GM19455 (cell line): ENCODE measurements around the gene DHRS13.
A peak's percentile ranks its signal among the peaks of the same experiment; 100 is the strongest.
"Not testable (repeated sequence)": the region's sequence is repeated elsewhere in the genome, so short reads cannot be mapped to it uniquely, and the experiment has no call there.

Source experiments
- ATAC-seq: cut with Tn5 transposase; IDR thresholded peaks from one replicate; pipeline ENCODE4 v1.9.1; 2021; ENCODE audit not compliant: unreplicated experiment

DHRS13 gene

DNA sequence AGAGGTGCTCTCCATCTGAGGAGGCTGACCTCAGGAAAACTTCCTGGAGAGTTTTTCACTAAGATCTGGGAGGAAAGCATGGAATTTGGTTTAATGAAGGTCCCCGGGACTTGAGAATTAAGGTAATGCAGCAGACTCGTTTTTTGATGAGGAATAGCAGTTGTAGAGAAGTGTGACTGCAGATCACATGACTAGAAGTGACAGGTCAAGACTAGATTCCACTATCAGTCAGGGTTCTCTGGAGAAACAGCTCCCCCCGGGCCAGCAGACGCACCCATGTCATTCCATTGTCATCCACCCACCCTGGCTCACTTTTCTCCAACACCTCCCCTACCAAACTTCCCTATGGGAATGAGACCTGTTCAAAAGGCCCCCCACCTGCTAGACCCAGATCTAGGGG lies 1.9 kb upstream of the DHRS13 start:
- ATAC-seq = no peak

DNA sequence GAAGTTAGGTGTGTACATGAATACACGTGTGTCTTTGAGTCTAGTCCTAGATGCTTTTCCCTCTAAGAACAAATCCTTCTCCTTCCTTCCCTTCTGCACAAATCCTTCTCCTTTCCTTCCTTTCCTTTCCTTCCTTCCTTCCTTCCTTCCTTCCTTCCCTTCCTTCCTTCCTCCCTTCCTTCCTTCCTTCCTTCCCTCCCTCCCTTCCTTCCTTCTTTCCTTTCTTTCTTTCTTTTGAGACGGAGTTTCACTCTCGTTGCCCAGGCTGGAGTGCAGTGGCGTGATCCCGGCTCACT lies 615 bp upstream of the DHRS13 start:
- not testable (repeated sequence) for ATAC-seq

DNA sequence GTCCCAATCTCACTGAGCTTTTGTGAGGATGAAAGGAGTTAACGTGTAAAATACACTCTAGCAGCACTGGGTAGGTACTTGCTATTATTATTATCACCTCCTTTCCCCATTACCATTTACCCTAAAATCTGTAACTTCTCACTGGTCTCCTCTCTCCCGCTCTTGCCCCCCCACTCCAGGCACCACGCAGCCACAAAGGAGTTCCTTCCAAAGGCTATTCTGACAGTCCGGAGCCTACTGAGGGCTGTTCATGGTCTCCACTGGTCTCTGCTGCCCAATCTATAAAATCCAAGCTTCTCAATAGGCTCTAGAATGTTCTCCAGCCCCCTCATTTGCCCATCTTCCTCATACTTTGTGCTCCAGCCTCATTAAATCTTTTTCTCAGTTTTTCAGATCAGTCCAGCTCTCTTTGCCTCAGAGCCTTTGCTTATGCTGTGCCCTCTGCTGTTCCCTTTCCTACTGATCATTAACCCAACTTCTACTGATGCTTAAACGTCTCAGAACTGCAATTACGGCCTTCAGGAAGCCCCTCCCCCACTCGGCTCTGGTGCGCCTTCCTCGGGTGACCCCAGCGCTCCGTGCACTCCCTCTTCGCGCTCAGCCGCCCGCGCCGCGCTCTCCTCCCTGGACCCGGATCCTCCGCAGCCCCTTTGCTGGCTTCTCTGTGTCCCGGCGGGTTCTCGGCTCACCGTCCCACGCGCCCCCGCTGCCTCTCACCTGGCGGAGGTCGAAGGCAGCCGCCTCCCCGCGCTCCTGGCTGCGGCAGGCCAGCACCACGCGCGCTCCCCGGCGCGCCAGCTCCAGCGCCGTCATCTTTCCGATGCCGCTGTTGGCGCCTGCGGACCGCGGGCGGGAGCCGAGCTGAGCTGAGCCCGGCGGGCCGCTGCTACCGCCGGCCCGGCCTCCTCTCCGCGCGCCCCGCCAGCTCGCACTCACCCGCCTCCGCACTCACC lies 737 bp downstream of the DHRS13 start:
- ATAC-seq = peak; percentile 29

DNA sequence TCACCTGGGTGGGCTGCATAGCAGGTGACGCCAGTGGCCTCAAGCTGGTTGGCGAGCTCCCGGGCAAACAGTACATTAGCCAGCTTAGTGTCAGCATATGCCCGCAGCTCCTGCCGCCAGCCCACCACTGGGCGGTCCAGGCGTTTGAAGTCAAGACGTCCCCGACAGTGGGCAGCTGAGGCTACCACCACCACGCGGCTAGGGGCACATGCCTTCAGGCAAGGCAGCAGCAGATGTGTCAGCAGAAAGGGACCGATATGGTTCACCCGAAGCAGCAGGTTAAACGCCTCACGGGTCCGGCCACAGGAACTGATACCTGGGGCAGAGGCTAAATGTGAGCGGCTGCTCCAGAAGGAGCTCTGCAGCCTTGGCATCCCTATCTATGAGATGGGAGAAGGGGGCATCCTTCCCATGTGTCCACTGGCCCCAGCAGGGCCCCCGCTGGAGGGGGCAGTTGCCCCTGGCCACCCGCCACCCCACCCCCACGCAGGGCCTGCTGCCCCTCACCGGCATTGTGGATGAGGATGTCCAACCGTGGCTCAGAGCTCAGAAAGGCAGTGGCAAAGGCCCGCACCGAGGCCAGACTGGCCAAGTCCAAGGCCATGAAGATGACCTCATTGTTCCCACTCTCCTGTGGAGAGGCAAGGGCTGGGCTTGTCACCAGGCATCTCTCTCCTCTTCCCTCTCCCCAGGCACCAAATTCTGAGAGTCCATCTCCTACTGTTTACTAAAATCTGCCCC lies 1.7 kb downstream of the DHRS13 start:
- no peak for ATAC-seq

DNA sequence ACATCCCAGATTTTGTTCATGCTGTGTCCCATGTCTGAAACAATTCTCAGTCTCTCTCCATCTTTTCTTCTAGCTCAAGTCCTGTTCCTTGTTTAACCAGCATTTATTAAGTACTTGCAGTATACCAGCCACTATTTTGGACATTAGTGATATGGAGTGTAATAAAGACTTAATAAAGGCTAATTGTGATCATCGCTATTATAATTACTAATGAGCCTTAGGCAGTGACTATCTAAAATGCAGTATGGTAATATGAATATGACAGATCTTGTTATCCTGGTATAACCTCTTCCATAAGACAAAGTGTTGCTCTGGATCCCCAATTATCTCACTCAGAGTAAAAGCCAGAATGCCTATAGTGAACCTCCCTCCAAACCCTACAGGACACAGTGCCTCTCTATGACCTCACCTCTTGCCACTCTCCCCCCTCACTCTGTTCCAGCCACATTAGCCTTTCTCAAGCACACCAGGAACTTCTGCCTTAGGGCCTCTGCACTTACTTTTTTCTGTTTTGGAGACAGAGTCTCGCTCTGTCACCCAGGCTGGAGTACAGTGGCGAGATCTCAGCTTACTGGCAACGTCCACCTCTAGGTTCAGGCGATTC lies 3.6 kb downstream of the DHRS13 start:
- no peak for ATAC-seq

DNA sequence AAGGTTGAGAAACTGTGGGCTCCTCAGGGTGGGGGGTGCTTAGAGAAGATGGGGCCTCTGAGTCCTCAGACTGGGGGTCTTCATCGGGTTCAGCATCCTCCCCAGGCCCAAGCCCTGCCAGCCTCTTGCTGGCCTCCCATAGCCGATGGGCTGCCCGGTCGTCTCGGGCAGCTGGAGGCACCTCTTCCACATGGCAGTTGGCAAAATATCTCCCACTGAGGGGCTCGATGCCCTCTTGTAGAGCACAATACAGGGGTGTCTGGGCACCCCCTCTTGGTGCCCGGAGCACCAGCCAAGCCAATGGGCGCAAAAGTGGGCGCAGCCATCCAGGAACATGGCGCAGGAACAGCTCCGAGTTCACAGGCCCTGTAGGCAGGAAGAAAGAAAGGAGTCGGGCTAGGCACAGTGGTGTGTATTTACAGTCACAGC lies 4.3 kb downstream of the DHRS13 start:
- ATAC-seq = no peak

DNA sequence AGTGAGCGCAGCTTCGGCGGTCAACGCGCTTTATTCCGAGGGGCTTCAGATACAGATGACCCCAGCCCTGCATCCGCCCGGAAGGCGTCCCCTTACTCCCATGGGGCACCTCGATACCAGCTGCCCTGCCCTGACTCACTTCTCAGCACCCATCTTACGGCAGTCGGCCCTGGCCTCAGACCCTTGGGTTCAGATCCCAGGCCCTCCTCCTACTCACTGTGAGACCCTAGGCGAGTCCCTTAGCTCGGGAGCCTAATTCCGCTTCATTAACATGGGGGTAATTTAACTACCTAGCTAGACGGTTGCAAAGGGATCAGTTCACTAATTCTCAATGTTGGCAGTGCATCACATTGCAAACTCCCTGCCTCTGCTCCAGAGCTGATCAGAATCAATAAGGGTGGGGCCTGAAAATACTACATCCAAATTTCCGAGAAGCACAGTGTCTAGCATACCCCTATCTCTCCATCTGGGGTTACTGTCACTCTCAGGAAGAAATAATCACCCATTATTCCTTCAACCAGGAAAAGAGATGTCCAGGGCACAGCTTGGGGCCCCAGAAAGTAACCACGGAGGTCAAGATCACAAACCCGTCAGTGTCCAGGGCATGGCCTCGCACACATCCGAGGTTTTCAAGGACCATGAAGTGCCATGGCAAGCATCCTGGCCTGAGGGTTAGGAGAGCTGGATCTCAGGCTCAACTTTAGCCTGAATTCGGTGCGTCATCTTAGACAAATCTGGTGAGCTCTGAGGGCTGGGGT lies 4.9 kb downstream of the DHRS13 start:
- no peak for ATAC-seq

DNA sequence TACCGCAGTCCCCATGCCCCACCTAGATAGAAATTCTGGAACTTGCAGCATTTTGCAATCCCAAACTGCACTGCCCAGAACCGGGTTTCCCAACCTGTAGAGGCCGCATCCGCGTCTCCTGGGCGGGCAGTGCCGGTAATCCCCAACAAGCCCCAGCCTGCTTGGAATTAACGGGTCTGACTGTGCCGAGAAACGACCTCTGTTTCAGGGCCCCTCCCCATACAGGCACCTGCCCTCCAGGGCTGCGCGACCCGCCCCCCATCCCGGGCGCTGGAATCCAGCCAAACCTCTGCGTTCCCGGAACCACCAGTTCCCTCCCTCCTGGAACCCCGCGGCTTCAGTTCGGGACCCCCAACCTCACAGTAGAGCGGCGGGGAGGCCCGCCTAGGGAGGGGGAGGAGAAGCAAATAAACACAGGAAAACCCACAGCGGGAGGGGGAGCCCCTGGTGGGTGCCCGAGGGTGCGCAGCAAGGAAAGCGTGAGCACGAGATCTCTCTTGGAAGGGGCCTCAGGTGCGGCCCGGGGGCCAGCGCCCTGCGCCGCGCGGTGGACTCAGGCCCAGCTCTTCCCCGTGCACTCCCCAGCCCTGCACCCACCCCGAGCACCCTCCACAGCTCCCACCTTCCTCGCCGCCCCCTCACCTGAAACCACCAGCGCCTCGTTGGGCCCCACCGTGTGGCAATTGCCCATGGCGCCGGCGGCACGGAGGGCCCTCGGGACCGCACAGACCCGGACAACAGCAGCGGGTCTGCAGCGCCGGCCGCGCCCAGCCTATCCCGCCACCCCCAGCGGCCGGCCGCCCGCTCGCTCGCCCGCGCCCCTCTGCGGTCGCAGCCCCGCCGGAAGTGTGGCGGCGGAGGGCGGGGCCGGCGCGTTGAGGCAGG lies 5.8 kb downstream of the DHRS13 start, which contains the start of gene FLOT2:
Gene FLOT2 (minus strand): TSS at position 850 of the 885 bp plus-strand sequence. CDS start 159 bp downstream, at position 691.
- no peak for ATAC-seq

DNA sequence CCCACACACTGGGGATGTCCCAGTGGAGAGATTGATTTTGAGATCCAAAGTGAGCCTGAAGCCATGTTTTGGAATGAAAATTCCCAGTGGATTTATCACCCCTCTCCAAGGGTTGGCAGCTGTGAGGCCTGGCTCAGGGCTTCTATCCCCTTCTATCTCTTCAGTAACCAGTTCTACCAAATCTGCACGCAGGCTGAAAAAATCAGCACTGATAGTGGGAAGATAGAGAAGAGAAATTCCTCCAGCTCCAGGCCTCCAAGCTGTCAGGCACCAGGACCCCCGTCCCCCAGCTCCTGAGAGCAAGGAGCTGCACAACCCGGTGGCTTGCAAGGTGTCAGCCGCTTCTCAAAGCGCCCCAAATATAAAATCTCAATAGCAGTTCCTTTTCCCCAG lies 6.4 kb downstream of the DHRS13 start:
- no peak for ATAC-seq

DNA sequence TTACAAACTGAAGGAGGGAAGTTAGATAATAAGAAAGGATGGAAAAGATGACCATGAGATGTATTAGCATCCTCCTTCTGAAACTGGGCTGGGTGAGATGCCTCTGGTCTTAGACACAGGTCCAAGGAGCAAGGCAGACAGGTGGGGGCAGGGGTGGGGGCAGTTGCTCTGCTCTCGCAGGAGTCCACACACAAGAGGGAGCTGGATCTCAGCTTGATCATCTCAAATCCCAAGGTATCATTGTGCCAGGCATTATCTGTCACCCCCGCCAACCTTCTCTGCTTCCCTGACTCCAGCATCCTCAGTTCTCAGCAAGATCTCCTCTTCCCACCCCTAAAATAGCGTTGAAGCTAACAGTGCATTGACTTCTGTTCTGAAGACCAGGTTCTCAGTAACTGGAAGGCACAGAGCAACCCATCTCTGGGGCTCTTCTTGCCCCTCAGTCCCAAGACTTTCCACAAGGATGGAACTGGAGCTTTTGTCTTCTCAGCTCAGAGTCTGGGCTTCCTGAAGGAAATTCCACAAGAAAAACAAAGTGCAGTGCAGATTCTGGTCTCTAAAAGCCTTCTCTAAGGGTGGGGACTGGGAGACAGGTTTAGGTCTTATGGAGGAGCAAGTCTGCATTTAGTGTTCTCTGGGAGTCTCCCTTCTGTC lies 7.0 kb downstream of the DHRS13 start:
- no peak for ATAC-seq

DNA sequence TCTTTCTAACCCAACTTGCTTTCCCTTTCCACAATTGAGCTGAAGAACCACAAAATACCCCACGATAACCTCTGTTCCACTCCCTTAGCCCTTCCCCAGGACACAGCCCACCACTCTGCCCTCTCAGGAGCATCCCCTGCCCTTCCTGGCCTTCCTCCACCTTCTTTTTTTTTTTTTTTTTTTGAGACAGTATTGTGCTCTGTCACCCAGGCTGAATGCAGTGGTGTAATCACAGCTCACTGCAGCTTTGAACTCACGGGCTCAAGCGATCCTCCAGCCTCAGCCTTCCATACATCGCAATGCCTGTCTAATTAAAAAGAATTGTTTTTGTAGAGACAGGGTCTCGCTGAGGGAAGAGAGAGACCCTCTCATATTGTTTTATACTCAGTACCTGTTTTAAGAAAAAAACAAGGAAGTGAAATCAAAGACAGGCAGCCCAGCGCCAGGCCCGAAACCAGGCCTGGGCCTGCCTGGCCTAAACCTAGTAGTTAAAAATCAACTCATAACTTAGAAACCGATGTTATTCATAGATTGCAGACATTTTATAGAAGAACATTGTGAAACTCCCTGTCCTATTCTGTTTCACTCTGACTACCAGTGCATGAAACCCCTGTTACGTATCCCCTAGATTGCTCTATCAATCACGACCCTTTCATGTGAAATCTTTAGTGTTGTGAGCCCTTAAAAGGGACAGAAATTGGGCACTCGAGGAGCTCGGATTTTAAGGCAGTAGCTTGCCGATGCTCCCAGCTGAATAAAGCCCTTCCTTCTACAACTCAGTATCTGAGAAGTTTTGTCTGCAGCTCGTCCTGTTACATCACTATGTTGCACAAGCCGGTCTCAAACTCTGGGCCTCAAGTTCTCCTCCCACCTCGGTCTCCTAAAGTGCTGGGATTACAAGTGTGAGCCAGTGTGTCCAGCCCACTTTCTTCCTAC lies 9.4 kb downstream of the DHRS13 start:
- ATAC-seq = not testable (repeated sequence)

DNA sequence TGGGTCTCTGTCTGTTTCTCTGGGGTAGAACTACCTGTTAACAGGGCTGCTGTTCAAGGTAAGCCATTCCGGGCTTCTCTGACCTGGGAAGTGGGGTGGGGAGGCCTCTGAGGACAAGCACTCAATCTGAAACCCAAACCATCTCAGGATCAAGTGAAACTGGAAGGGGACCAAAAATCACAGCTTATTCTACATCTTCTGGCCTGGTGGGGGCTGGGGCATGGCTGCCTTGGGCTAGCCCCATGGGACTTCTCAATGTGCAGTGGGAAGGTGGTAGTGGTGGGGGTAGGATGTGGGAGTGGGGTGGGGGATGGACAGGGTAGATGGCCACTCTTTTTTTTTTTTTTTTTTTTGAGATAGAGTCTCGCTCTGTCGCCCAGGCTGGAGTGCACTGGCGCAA lies 10.9 kb downstream of the DHRS13 start:
- no peak for ATAC-seq

DNA sequence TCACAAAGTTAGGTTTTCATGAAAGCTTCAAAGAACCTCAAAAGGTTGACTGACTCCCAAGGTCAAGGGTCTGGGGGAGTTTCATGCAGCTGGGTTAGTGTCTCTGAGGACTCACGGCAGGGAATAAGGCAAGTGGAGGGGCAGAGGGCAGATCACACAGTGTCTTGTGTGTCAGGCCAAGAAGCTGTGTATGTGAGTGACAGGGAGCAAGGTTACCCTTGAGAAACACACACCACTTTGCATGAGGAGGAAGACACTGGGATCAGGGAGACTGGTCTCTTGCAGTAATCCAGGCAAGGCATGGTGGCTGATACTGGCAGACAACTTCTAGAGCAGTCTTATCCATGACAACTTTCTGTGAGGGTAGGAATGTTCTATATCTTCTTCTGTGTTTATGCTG lies 11.7 kb downstream of the DHRS13 start:
- no peak for ATAC-seq

DNA sequence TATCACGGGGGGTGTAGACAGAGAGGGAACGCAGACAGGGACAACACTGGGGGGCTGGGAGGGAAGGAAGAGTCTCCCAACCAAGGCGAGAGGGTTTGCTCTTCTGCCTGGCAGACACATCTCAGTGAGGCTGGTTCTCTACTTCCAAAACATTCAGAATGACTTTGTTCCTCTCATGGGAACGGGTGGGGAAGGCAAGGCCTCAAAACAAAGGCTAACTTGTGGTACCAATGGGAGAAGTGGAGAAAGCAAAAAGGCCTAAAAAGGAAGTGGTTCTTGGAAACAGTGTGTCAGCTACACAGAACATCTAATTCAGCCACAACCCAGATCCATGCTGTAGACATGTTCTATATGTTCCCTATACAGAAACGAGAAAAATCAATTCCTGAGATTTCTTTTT lies 12.9 kb downstream of the DHRS13 start:
- no peak for ATAC-seq

DNA sequence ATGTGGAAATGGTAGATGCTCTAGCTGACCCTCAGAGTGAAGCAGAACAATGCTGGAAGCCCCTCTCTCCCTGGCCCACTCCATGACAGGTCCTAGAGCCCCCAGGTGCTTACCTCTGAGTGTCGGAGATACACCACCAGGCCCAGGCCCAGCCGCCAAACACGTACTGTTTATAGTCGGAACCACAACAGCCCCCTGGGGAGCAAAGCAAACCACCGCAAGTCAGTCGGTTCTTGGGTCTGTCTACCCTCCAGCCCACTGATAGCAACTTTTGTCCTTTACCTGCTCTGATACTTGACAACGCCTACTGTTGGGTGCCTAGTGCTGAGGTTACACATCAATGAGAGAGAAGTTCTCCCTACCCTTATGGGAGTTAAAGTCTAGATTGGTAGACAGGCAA lies 14.0 kb downstream of the DHRS13 start:
- ATAC-seq = no peak

DNA sequence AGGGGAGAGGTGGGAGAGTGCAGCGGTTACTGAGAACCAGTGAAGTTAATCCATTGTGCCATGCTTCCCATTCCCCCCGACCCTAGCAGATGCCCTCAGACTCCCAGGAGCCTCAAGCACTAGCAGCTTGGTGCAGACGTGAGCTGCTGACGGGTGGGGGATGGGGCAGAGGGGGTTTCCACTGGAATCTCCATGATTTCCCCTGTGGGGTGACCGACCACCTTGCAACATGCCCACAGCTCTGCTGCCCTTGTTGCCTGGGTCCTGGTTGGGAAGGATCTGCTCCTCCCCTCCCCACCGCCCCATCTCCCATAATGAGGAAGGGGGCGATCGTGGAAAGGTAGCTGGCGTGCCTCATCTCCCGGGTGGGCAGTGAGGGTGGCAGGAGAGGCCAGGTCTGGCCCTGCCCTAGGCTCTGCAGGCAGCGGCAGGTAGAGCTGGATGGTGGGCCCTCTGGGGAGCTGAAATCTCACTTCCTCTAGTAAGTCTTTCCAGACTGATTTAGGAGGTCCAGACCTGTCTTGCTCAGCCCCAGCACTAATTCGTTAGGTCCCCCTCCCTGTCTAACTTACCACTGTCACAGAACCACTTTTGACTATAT lies 14.9 kb downstream of the DHRS13 start:
- ATAC-seq = no peak

DNA sequence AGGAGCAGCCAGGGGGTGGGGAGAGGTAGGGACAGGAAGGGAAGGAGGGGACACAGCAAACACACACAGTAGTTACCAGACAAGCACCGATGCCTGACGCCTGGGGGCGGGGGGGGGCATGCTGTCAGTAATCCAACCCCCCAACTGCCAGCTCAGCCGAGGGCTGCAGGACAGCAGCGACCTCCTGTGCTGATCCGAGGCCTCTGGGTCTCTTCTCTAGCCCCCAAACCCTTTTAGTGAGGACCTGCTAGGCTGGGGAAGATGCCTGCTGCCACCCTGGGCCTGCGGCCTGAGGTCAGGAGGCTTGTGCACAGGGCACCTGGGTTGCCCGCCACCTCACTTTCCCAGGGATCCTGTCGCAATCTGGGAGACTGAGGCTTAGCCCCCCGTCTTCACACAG lies 16.9 kb downstream of the DHRS13 start:
- ATAC-seq = no peak

DNA sequence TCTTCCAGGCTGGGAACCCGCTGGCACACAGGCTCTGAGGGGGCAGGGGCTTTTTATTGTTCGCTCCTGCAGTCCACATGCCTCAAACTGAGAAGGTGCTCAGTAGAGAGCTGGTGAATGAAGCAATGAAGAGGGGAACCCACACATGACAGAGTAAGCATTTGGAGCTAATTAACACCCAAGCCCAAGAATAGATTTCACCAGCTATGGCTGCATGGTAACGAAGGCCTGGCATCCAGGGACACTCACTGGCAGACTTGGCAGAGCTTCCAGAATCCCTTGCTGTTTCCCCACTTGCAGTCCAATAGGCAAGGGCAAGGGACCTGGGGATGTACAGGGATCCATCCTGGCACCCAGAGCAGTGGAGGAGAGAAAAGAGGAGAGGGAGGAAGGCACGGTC lies 17.5 kb downstream of the DHRS13 start:
- ATAC-seq = no peak
